HG02852 (cell line): ENCODE results near the gene TSPAN12.
A peak's percentile ranks its signal among the peaks of the same experiment; 100 is the strongest.
"Not testable (repeated sequence)": the region's sequence is repeated elsewhere in the genome, so short reads cannot be mapped to it uniquely, and the experiment has no call there.

Experiments used
- ATAC-seq: cut with Tn5 transposase; IDR thresholded peaks from one replicate; pipeline ENCODE4 v1.9.1; 2021; ENCODE audit warnings: mild to moderate bottlenecking, moderate library complexity; ENCODE audit not compliant: unreplicated experiment

Gene TSPAN12

DNA sequence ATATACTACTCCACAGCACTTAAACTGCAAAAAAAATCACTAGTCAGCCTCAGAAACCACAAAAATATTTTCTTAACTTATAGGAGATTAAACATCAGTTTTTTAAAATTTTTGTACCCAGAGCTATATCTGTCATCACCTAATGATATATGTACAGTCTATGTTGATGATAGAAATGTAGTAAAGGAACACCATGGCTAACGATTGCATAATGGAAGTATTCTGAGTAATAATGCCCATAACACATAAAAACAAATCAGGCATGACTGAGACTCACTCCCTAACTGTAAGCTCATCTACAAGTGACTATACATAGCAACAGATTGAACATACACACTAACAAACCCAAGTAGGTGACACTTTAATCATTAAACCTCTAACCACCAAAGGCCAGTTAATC lies 51.3 kb downstream of the TSPAN12 start:
- ATAC-seq = no peak

DNA sequence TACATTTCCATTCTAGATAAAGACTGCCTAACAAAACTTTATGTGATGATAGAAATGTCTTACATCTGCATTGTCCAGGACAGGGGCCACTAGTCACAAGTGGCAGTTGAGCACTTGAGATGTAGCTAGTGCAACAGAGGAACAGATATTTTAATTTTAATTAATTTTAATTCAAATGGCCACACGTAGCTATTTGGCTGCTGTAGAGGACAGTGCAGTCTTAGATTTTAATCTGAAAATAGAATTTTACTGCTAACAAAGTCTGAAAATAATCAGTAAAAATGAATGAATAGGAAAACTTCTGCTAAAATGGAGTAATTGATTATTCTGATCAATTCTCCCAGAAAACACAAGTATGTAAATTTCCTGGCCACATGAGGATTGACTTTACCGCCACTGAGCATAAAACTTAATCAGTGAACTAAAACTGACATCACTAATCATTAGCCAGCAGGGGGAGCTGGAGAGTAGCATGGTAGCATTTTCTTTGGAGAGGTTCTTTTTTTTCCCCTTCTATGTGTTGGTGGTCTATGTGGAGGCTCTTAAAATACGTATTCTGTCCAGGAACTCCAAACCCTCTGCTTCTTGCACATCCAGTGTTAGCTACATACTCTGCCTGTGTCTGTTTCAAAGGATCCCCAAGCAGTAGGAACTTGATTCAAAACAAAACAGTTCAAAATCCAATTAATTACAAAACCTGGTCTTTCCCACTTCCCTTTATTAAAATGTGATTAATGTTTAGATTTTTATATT lies 52.1 kb downstream of the TSPAN12 start:
- ATAC-seq = peak; percentile 83

DNA sequence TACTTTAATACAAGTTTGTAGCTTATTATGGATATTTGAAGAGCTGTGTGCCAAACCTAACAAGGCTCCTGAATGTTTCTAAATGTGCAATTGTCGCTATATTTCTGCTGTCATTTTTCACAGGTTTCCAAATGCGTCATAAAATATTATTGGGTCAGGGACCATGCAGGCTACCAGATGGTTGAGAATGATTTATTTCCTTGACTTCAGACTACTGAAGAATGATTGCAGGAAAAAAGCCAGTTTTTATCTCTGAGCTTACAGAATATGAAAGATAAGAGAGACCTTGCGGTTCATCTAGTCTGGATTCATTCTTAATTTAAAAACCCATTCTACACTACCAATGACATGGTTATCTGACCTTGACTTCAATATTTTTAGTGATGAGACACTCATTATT lies 55.2 kb downstream of the TSPAN12 start:
- ATAC-seq = no peak

DNA sequence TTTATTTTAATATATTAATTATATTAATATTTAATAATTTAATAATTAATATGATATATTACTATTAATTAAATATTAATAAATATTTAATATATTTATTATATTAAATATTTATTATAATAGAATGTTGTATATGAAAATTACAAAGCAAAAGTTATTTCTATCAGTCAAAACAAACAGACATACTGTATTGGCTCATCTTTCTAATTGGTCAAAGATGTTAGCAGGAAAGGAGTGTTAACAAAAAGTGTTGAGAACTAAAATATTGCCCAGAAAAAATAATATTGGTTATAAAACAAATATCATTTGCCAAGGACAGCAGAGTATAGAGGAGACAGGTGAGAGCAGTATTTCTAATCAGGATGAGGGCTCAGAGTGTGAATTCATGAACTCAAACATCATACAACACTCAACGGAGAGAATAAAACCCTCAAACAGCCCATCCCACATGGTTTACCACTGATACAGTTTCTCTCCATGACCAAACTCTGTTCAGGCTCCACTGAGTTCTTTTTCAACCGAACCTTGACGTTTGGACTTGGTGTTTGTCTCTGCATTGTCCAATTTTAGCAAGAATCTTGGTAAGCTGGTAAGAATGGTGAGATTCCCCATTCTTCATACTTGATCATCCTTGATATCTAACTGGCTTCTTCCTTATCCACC lies 58.0 kb downstream of the TSPAN12 start:
- no peak for ATAC-seq

DNA sequence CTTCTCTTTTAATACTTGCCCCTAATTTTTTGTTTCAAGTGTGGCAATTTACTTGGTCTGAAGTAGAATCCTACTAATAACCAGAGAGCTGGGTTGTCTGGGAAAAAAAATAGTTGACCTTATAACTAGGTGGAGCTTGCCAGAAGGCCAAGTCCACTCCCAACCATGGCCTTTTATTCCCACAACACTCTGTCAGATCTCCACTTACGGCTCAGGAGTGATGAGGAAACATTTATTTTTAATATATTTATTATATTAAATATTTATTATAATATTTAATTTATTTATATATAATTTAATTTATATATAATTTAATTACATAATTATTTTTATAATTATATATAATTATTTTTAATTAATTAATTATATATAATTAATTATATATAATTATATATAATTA lies 58.8 kb downstream of the TSPAN12 start:
- no peak for ATAC-seq

DNA sequence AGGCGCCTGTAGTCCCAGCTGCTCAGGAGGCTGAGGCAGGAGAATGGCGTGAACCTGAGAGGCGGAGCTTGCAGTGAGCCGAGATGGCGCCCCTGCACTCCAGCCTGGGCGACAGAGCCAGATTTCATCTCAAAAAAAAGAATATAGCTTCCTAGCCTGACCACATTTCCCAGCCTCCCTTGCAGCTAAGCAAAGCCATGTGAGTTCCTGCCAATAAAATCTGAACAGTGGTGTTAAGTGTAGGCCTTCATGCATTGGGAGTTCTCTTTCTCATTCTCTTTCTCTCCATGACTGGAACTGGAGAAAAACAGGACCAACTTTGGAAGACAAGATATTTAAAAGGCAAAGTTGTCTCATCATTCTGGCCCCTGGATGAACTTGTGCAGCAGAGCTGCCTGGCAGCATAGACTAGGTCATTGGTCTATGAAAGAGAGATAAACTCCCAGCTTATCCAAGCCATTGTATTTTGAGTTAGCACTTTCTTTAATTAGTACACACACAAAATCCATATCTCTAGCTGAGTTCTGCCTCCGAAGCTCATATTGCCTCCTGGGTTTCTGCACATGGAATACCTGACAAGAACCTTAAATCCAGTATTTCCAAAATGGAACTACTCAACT lies 60.8 kb downstream of the TSPAN12 start:
- ATAC-seq = no peak

DNA sequence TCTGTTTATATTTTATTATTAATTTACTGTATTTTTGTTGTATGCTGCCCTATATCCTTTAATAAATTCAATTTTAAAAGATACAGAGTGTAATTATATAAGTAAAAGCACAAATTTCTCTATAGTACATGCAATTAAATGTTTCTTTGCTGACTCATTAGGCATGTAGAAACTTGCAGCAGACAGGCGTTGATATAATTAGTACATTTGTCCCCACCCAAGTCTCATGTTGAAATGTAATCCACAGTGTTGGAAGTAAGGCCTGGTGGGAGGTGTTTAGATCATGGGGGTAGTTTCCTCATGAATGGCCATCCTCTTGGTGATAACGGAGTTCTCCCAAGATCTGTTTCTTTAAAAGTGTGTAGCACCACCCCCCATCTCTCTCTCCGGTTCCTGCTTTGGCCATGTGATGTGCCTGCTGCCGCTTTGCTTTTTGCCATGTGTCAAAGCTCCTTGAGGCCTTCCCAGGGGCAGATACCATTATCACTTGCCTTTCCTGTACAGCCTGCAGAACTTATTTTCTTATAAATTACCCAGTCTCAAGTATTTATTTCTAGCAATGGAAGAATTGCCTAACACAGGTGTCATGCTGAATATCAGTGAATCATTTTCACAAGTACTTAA lies 63.7 kb downstream of the TSPAN12 start:
- ATAC-seq = no peak

DNA sequence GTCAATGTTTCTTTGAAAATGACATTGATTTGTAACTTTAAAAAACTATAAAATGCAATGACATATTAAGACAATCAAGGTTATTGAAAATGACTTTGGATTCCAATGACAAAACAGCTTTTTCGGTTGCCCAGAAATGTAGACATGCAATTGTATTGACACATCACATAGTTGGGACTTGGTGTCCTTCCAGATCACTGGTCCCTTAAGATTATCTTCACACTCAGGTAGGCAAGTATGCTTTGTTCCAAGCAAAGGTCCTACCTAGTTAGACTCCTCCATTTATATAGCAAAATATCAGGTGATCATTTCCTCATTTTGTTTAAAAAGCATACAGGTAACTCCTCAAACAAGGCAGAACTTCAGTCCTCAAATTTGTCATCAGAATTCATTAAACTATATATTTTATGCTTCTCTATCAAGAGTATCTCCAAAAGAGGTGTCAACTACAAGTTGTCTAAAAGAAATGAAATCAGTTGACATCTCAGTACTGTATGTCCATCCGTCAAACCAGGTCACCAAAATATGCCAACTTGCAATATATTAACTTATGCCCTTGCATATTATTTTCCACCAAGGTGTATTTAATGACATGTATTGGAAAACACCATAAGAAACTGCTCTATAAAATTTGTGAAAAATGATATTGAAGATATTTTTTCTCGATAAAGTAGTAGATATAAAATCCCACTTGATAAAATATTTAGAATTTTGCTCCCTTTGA lies 64.6 kb downstream of the TSPAN12 start:
- no peak for ATAC-seq

DNA sequence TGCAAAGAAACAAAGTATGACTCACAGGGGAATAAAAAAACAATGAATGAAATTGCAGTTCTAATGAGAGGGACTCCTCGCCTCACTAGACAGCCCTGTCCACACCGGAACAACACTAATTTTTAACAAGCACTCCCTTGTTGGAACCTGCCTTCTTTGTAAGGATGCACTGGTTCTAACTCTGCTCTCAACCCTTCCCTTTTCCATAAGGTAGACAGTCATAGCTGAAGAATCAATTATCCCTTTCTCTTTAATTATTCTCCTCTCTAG lies 65.1 kb downstream of the TSPAN12 start:
- ATAC-seq = no peak

DNA sequence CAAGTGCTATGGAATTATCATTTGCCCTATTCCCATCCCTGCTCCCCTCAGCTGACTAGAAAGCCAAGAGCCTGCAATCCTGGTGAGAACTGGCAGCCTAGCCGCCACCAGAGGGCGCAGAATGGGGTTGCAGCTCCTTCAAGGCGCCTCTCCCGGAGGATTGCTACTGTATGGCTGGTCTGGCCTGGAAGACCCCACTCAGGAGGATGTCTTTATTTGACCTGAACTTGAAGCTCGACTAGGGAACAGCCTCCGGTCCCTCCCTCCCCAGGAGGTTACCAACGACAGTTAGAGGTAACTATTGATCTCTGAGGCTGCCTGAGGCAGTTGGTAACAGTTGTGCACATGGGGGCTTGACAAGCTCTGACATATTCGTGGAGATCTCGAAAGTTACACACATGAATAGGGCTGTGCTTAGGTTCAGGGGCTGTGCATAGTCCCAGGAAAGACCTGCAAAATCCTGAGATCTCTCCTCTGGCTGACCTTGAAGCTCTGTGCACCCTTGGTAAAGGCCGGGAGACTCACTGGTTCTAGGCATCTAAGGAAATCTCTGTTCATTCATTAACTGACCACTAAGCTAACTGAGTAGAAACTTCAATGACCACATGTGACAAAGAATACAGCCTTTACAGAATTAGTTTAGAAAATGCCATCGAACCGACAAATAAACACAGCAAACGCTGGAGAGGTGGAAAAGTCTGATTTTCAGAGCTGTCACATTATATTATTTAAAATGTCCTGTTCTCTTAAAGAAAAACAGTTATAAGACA lies 65.7 kb downstream of the TSPAN12 start:
- peak; percentile 96 for ATAC-seq

DNA sequence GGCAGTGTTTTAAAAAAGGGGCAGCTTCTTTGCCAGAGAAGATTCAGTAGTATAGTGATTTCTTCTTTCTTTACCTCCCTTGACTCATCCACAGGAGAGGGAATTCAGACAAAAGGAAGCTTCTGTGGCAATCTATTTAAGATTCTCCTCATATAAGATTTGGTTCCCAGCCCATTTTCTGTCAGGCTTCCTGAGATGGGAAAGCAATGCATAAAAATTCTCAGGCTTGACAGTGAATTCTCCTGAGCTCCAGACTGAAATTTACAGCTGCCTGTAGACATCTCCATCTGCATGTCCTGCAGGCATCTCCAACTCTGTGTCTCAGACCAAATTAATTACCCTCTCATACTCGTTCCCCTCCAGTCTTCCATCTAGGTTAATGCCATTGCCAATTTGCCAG lies 72.8 kb downstream of the TSPAN12 start:
- ATAC-seq = no peak

DNA sequence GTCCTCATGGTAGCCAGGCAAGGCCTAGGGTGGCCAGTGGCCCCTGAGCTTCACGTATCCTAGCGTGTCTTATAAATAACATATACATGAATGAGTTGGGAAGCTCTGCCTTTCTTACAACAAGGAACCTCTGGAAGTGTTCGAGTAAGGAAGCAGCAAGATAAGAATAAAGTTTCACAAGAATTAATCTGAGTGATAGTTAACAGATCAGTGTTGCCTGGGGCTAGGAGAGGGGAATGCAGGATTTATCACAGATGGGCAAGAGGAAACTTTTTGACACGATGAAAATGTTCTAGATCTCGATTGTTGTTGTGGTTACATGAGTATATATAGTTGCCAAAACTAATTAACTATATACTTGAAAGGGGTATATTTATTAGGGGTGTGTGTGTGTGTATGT lies 74.2 kb downstream of the TSPAN12 start:
- no peak for ATAC-seq

DNA sequence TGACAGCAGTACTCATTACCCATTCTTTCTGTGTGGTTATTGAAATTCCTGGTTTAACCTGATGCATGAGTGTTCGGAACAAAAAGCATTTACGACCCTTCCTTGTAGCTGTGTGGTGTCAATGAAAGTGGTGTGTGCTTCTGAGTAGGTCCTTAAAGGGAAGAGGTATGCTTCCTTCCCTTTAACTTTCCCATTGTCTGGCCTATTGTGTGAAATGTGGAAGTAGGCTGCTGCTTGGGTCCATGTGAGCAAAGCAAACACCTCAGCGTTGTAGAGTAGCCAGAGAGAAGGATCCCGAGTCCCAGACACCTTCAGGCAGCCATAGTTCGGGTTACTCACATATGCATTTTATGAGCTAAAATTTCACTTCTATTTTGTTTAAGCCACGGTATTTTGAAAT lies 74.7 kb downstream of the TSPAN12 start:
- ATAC-seq = no peak

DNA sequence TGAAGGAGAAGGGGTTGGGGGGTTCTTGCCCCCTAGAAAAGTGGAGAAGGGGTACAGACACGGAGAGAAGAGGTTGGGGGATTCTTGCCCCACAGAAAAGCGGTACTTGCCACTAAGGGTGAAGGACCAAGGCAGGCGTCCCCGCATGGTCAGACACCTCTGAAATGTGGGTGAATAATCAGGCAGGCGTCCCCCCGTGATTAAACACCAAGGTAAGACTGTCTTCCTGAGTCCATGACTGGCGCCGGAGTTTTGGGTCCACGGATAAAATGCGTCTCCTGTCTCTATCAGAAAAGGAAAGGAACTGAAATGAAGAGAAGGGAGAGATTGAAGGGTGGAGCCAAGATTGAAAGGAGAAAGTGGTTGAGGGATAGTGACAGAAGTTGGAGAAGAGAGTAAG lies 76.0 kb downstream of the TSPAN12 start:
- ATAC-seq = not testable (repeated sequence)

DNA sequence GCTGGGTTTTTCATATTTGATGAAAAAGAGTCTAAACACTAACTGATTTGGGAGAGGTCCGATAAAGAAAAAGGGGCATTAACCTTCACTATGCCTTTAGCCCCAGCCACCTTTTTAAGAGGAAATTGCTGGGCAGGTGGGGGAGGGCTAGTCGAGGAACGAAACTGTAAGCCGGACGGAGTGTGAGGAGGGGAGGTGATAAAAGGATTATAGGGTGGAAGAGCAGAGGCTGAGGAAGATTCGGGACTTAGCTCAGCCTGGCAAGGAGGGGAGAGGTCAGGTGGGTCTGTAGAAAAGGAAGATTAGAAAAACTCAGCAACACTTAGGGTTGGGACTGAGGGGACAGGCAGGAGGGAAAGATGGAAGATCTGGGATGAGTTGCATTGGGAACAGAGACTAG lies 77.0 kb downstream of the TSPAN12 start:
- no peak for ATAC-seq

DNA sequence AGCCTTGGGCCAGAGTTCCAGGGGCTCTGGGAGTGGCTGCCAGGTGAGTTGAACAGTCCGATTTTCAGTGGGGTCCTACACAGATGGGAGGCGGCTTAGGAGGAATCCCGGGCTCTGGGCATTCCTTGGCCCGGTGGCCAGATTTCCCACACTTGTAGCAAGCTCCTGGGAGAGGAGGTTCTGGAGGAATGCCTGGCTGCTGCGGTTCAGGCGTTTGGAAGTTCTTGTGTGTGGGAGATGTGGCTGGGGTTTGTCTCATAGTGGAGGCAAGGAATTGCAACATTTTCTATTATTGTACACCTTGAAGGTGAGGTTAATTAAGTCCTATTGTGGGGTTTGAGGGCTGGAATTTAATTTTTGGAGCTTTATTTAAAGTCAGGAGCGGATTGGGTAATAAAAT lies 77.5 kb downstream of the TSPAN12 start:
- ATAC-seq = not testable (repeated sequence)

DNA sequence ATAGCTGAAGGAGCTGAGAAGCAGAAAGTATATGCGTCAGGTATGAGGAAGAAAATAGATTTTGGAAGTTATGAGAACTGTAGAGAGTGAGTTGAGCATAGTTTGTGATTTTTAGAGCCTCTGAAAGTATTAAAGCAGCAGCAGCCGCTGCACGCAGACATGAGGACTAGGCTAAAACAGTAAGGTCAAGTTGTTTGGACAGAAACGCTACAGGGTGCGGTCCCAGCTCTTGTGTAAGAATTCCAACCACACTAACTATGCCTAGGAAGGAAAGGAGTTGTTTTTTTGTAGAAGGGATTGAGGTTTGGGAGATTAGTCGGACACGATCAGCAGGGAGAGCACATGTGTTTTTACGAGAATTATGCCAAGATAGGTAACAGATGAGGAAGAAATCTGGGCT lies 78.9 kb downstream of the TSPAN12 start:
- ATAC-seq = not testable (repeated sequence)

DNA sequence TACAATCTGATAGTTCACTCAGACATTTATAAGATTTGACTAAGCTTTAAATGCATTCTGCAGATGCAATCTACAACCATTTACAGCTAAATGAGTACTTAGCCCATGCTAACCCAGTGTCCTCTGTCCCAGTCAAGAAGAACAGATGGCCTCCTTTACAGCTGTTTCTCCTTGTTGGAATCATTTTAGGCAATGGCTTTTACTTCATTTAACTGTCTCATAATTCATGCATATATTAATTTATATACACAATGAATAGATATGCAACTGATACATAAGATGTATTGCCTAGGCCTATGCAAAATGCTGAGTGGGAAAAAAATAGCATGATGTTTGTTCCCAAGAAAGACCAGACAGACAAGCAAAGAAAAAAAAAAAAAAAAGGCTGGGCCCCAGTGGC lies 82.2 kb downstream of the TSPAN12 start:
- ATAC-seq = no peak

DNA sequence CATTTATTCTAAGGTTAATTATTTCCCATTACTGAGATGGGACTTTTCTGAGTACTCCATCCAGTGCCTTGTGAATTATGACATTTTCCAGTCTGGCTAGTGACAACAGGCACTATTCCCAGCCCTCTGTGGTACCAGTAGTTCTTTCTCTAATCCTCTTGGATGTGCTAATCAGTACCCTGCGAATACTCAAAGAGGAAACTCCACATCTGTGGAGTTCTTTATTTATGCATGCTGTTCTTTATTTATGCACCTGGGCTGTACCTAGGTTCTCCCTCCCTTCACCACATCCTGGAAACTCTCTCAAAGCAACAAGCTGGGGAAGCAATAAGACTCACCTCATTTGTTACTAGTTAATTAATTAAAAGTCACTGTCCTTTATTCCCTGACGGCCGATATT lies 83.5 kb downstream of the TSPAN12 start:
- ATAC-seq = no peak

DNA sequence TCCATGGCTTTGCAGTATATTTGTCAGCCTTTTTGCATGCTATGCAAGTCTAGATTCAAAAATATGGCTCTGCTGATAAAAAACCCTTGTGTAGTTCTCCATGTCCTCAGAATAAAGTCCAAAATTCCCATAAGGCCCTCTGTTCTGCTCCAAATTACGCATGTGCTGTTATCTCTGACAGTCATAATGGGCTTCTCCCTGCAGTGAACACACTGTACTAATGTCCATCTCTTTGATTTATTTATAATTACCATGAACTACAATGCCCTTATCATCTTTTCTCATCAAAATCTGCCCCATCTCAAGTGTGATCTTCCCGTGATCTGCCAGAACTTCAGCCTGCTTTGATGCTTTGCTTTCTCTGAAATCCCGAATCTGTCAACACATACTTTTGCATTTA lies 87.7 kb downstream of the TSPAN12 start:
- ATAC-seq = no peak

DNA sequence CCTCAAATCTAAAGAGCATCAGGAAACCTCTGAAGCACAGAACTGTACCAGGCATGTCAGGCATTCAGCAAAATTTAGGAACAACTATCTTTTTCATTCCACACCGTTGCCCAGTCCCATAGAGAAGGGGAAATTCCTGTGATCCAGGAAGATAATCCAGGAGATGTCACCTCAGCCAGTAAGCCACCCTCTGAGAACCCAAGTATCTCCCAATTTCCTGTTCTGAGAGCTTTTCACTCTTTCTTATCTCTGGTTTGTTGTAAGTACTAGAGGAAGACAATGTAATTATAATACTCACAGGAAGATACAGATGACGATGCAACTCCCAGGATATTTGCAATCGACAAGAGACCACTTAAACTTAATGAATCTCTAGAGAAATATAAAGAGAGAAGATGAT lies 97.1 kb downstream of the TSPAN12 start:
- ATAC-seq = no peak
